SK-N-SH (cell line): Measurements from ENCODE around the gene SCAPER. TPM values are rescaled to one million over a fixed set of nuclear protein-coding genes. Genes with fewer than 3 reads are reported as not detected.

Experiments
- CTCF ChIA-PET: fragments of 300-600, 350-600 bp; formaldehyde crosslinking; extraction: SDS; loops from one replicate; lab custom pipeline; 2021; lab: Yijun Ruan, JAX
- POLR2A ChIA-PET: fragments of 350-600 bp; sonication (Branson Sonifier 250); formaldehyde crosslinking; extraction: SDS; loops from one replicate; lab custom pipeline; 2020; ENCODE audit warnings: antibody characterized with exemption, inconsistent platforms; lab: Yijun Ruan, JAX
- DNase-seq: peaks from one replicate; pipeline ENCODE4 v3.0.0; 2012
- H2AFZ ChIP-seq: fragments of 200-600 bp; sonication (generic); 2 replicates; pipeline ENCODE4 v1.8.1; 2016; ENCODE audit warnings: antibody characterized with exemption, mild to moderate bottlenecking, low read depth
- H3F3A ChIP-seq: fragments of 200-600 bp; sonication (generic); replicated peaks from 2 replicates; pipeline ENCODE3; 2016; ENCODE audit warnings: antibody characterized with exemption, mild to moderate bottlenecking; ENCODE audit not compliant: insufficient read depth
- H3K27ac ChIP-seq, 2 experiments: fragments of 200-500 bp in 1 of 2; fragments of 200-600 bp in 1 of 2; sonication (Bioruptor generic) in 1 of 2; sonication (generic), shearing (Covaris generic) in 1 of 2; 2 replicates each; pipeline versions ENCODE4 v1.5.1 to v1.6.1; 2014 to 2016; ENCODE audit warnings: low read depth in 2 of 2, inconsistent platforms in 1 of 2, low read length in 1 of 2, mild to moderate bottlenecking in 1 of 2, mixed read lengths in 1 of 2
- H3K27me3 ChIP-seq: fragments of 200-600 bp; sonication (generic), shearing (Covaris generic); 2 replicates; pipeline ENCODE4 v1.6.1; 2016; ENCODE audit warnings: mixed run types; ENCODE audit not compliant: insufficient read depth
- H3K36me3 ChIP-seq, 2 experiments: fragments of 200-500 bp in 1 of 2; fragments of 200-600 bp in 1 of 2; sonication (Bioruptor generic) in 1 of 2; sonication (generic) in 1 of 2; replicated peaks in 1 of 2; 2 replicates each; pipeline versions ENCODE3 to v1.5.1; 2014 to 2016; ENCODE audit warnings: low read length in 1 of 2, mild to moderate bottlenecking in 1 of 2; ENCODE audit not compliant: insufficient read depth in 2 of 2, control insufficient read depth in 1 of 2
- H3K4me1 ChIP-seq, 2 experiments: fragments of 200-500 bp in 1 of 2; fragments of 200-600 bp in 1 of 2; sonication (Bioruptor generic) in 1 of 2; sonication (generic), shearing (Covaris generic) in 1 of 2; 2 replicates each; pipeline versions ENCODE4 v1.5.1 to v1.6.1; 2014 to 2016; ENCODE audit warnings: low read depth in 1 of 2, low read length in 1 of 2, mixed run types in 1 of 2; ENCODE audit not compliant: insufficient read depth in 2 of 2, control insufficient read depth in 1 of 2
- H3K4me2 ChIP-seq: fragments of 200-600 bp; sonication (generic), shearing (Covaris generic); 2 replicates; pipeline ENCODE4 v1.6.1; 2017; ENCODE audit warnings: mixed run types
- H3K4me3 ChIP-seq, 2 experiments: fragments of 200-500 bp in 1 of 2; fragments of 200-600 bp in 1 of 2; sonication (Bioruptor generic) in 1 of 2; sonication (generic), shearing (Covaris generic) in 1 of 2; 2 replicates each; pipeline versions ENCODE4 v1.5.1 to v1.8.1; 2014 to 2016; ENCODE audit warnings: low read depth in 2 of 2, inconsistent platforms in 1 of 2, low read length in 1 of 2, mild to moderate bottlenecking in 1 of 2, mixed read lengths in 1 of 2, moderate library complexity in 1 of 2
- H3K79me2 ChIP-seq: fragments of 200-600 bp; sonication (generic); 2 replicates; pipeline ENCODE4 v1.8.1; 2017; ENCODE audit warnings: mild to moderate bottlenecking; ENCODE audit not compliant: insufficient read depth
- H3K9ac ChIP-seq: fragments of 200-600 bp; sonication (generic); 2 replicates; pipeline ENCODE4 v1.6.1; 2017; ENCODE audit warnings: mixed run types
- H3K9me2 ChIP-seq: fragments of 200-600 bp; sonication (generic); 2 replicates; pipeline ENCODE4 v1.6.1; 2017; ENCODE audit warnings: mixed run types
- H3K9me3 ChIP-seq: fragments of 200-600 bp; sonication (generic); 2 replicates; pipeline ENCODE4 v1.6.1; 2017; ENCODE audit warnings: mixed run types, mild to moderate bottlenecking, moderate library complexity
- H4K20me1 ChIP-seq: fragments of 200-600 bp; sonication (generic); 2 replicates; pipeline ENCODE4 v1.6.1; 2017; ENCODE audit warnings: mild to moderate bottlenecking, mixed run types; ENCODE audit not compliant: insufficient read depth
- CHD2 ChIP-seq: fragments of 150-350 bp; IDR thresholded peaks from 2 replicates; pipeline ENCODE4 v1.6.1; 2018; ENCODE audit warnings: low read length; ENCODE audit not compliant: partially characterized antibody
- CTCF ChIP-seq: fragments of 200-600 bp; sonication (generic); IDR thresholded peaks from 2 replicates; pipeline ENCODE4 v1.6.1; 2017; ENCODE audit warnings: antibody characterized with exemption, mild to moderate bottlenecking, moderate library complexity
- ELF1 ChIP-seq: IDR thresholded peaks from 2 replicates; pipeline ENCODE4 v1.4.0; 2012
- FOXJ3 ChIP-seq: sonication (generic); formaldehyde crosslinking; IDR thresholded peaks from 2 replicates; pipeline ENCODE4 v1.5.1; 2020; ENCODE audit warnings: mild to moderate bottlenecking, missing genetic modification reagents
- FOXM1 ChIP-seq: IDR thresholded peaks from 2 replicates; pipeline ENCODE4 v1.4.0; 2012; ENCODE audit warnings: low read depth, mild to moderate bottlenecking
- GABPA ChIP-seq: IDR thresholded peaks from 2 replicates; pipeline ENCODE4 v1.4.0; 2012; ENCODE audit warnings: low read depth, mild to moderate bottlenecking
- JUND ChIP-seq: IDR thresholded peaks from 2 replicates; pipeline ENCODE4 v1.4.0; 2012
- MXI1 ChIP-seq: IDR thresholded peaks from 2 replicates; pipeline ENCODE4 v1.6.1; 2012; ENCODE audit warnings: mild to moderate bottlenecking, low read depth, low read length, improper control_type of control experiment
- NFIC ChIP-seq: IDR thresholded peaks from 2 replicates; pipeline ENCODE4 v1.4.0; 2012; ENCODE audit warnings: borderline replicate concordance
- POLR2AphosphoS5 ChIP-seq: IDR thresholded peaks from 2 replicates; pipeline ENCODE4 v1.6.1; 2012; ENCODE audit warnings: low read depth, low read length
- RAD21 ChIP-seq: IDR thresholded peaks from 2 replicates; pipeline ENCODE4 v1.6.1; 2012; ENCODE audit warnings: mild to moderate bottlenecking, low read length
- RXRA ChIP-seq: IDR thresholded peaks from 2 replicates; pipeline ENCODE4 v1.4.0; 2012; ENCODE audit warnings: low read depth, mild to moderate bottlenecking, borderline replicate concordance
- SIN3A ChIP-seq: IDR thresholded peaks from 2 replicates; pipeline ENCODE4 v1.6.1; 2012; ENCODE audit warnings: low read depth, mild to moderate bottlenecking, low read length, moderate library complexity, borderline replicate concordance
- SMC3 ChIP-seq: IDR thresholded peaks from 2 replicates; pipeline ENCODE4 v1.6.1; 2012; ENCODE audit warnings: low read depth, low read length, improper control_type of control experiment
- TAF1 ChIP-seq: IDR thresholded peaks from 2 replicates; pipeline ENCODE4 v1.6.1; 2012; ENCODE audit warnings: low read depth, mild to moderate bottlenecking, low read length, moderate library complexity, borderline replicate concordance
- YY1 ChIP-seq: IDR thresholded peaks from 2 replicates; pipeline ENCODE4 v1.4.0; 2012; ENCODE audit warnings: low read depth, mild to moderate bottlenecking
- WGBS: methylation state at CpG from one replicate; pipeline ENCODE4 v1.1.6; 2017; ENCODE audit warnings: low lambda C conversion rate; 5-methylcytosine and 5-hydroxymethylcytosine counted together
- polyA plus RNA-seq, 3 experiments: library from polyadenylated mRNA; depleted of rRNA; stranded (reverse); fragments of >200 nt; gene quantifications; 2 replicates each; pipeline ENCODE4 v1.2.3, GENCODE V29; 2012
- TF ChIP-seq, protein P1 (sequence below): IDR thresholded peaks from 2 replicates; pipeline ENCODE4 v1.4.0; 2012; ENCODE audit warnings: low read depth, borderline replicate concordance
- TF ChIP-seq, protein P2 (sequence below): IDR thresholded peaks from 2 replicates; pipeline ENCODE4 v1.4.0; 2012; ENCODE audit warnings: low read depth, borderline replicate concordance
- TF ChIP-seq, protein P3 (sequence below): IDR thresholded peaks from 2 replicates; pipeline ENCODE4 v1.6.1; 2012; ENCODE audit warnings: mild to moderate bottlenecking, low read depth, low read length, moderate library complexity

Gene SCAPER
- polyA plus RNA-seq, 1 of the 3 experiments (the other 2 are of a cell fraction), result 1.8 TPM

DNA sequence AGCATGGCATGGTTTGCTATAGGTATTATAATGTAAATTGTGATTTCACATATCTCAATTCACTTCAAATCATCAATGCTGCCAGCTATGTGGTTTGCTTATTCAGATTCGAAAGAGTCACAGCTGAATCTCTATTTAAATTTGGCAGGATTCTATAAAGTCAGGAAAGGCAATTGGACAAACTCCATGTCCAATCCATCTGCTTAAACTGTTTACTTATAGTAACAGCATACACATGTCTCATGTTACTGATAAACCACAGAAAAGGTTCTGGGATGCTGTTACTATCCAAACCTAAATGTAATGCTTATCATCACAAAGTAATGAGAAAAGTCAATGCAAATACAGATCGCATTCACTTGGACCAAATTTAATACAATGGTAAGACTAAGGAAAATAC lies 338.9 kb downstream of the SCAPER start:
- no peak overlapping the region for H3K4me3 ChIP-seq
- no peak overlapping the region for H3K9ac ChIP-seq
- H3K27me3 ChIP-seq, result no peaks in the 10 kb centered on the region
- 81% methylated on average over 2 of the region's 2 CpGs for WGBS
- H3K79me2 ChIP-seq, result no peaks in the 10 kb centered on the region
- peaks cover 6% of the 10 kb centered on the region for H3F3A ChIP-seq
- POLR2A ChIA-PET, result no interaction called here
- TF ChIP-seq RXRA (no peak), SIN3A (no peak), MXI1 (no peak), TAF1 (no peak), YY1 (no peak), CHD2 (no peak), FOXJ3 (no peak), POLR2AphosphoS5 (no peak)
- TF ChIP-seq, protein P1, sequence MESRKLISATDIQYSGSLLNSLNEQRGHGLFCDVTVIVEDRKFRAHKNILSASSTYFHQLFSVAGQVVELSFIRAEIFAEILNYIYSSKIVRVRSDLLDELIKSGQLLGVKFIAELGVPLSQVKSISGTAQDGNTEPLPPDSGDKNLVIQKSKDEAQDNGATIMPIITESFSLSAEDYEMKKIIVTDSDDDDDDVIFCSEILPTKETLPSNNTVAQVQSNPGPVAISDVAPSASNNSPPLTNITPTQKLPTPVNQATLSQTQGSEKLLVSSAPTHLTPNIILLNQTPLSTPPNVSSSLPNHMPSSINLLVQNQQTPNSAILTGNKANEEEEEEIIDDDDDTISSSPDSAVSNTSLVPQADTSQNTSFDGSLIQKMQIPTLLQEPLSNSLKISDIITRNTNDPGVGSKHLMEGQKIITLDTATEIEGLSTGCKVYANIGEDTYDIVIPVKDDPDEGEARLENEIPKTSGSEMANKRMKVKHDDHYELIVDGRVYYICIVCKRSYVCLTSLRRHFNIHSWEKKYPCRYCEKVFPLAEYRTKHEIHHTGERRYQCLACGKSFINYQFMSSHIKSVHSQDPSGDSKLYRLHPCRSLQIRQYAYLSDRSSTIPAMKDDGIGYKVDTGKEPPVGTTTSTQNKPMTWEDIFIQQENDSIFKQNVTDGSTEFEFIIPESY, result no peak
- H3K36me3 ChIP-seq, result peaks cover 0 to 3% of the 10 kb centered on the region in 2 experiments
- no peak overlapping the region for H3K27ac ChIP-seq
- no peak overlapping the region for H2AFZ ChIP-seq
- CTCF ChIA-PET, result interaction anchor here (0.6 to 1.5 kb wide), 2 partner anchors 8 to 56 kb away, joined by 3 to 4 read pairs; no protein-coding TSS in a partner anchor
- H3K4me2 ChIP-seq, result no peak overlapping the region
- H3K4me1 ChIP-seq, result no peaks in the 10 kb centered on the region
- H3K9me2 ChIP-seq, result no peaks in the 10 kb centered on the region
- H3K9me3 ChIP-seq, result no peaks in the 10 kb centered on the region
- H4K20me1 ChIP-seq, result no peaks in the 10 kb centered on the region
- DNase-seq, result no peak

DNA sequence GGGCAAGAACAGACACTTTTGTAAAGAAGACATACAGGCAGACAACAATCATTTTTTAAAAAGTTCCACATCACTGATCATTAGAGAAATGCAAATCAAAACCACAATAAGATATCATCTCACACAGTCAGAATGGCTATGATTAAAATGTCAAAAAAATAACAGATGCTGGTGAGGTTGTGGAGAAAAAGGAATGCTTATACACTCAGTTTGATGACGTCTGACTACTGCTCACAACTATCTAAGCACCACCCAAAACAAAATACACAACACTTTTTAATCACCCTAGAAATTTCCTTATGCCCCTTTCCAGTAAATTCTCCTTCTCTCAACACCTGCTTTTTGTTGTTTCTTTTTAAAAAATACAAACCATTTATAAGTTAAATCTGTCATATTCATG lies 339.8 kb downstream of the SCAPER start:
- no peaks in the 10 kb centered on the region for H3K9me3 ChIP-seq
- no peak overlapping the region for H3K4me2 ChIP-seq
- peaks cover 6% of the 10 kb centered on the region for H3F3A ChIP-seq
- no peak overlapping the region for H3K27ac ChIP-seq
- no peak overlapping the region for H2AFZ ChIP-seq
- WGBS, result 35% methylated on average over 1 of the region's 1 CpG
- POLR2A ChIA-PET, result no interaction called here
- no peaks in the 10 kb centered on the region for H3K79me2 ChIP-seq
- no peak for DNase-seq
- no peaks in the 10 kb centered on the region for H3K4me1 ChIP-seq
- H3K36me3 ChIP-seq, result peaks cover 0 to 3% of the 10 kb centered on the region in 2 experiments
- CTCF ChIA-PET, result interaction anchor here (0.6 to 1.5 kb wide), 2 partner anchors 9 to 57 kb away, joined by 3 to 4 read pairs; no protein-coding TSS in a partner anchor
- no peaks in the 10 kb centered on the region for H3K27me3 ChIP-seq
- no peaks in the 10 kb centered on the region for H4K20me1 ChIP-seq
- no peak overlapping the region for H3K9ac ChIP-seq
- no peaks in the 10 kb centered on the region for H3K9me2 ChIP-seq
- no peak overlapping the region for H3K4me3 ChIP-seq
- TF ChIP-seq, protein P2, sequence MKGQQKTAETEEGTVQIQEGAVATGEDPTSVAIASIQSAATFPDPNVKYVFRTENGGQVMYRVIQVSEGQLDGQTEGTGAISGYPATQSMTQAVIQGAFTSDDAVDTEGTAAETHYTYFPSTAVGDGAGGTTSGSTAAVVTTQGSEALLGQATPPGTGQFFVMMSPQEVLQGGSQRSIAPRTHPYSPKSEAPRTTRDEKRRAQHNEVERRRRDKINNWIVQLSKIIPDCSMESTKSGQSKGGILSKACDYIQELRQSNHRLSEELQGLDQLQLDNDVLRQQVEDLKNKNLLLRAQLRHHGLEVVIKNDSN, result no peak
- TF ChIP-seq CTCF (no peak), ELF1 (no peak), JUND (no peak), RAD21 (no peak), GABPA (no peak), NFIC (no peak), FOXM1 (no peak), MXI1 (no peak), SMC3 (no peak)
- TF ChIP-seq, protein P3, sequence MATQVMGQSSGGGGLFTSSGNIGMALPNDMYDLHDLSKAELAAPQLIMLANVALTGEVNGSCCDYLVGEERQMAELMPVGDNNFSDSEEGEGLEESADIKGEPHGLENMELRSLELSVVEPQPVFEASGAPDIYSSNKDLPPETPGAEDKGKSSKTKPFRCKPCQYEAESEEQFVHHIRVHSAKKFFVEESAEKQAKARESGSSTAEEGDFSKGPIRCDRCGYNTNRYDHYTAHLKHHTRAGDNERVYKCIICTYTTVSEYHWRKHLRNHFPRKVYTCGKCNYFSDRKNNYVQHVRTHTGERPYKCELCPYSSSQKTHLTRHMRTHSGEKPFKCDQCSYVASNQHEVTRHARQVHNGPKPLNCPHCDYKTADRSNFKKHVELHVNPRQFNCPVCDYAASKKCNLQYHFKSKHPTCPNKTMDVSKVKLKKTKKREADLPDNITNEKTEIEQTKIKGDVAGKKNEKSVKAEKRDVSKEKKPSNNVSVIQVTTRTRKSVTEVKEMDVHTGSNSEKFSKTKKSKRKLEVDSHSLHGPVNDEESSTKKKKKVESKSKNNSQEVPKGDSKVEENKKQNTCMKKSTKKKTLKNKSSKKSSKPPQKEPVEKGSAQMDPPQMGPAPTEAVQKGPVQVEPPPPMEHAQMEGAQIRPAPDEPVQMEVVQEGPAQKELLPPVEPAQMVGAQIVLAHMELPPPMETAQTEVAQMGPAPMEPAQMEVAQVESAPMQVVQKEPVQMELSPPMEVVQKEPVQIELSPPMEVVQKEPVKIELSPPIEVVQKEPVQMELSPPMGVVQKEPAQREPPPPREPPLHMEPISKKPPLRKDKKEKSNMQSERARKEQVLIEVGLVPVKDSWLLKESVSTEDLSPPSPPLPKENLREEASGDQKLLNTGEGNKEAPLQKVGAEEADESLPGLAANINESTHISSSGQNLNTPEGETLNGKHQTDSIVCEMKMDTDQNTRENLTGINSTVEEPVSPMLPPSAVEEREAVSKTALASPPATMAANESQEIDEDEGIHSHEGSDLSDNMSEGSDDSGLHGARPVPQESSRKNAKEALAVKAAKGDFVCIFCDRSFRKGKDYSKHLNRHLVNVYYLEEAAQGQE, result no peak
- TF ChIP-seq, protein P1, result no peak
